SKM-1 (cell line): ENCODE measurements around the gene ZNF773.

Experiments used
- DNase-seq: peaks from one replicate; lab custom pipeline; 2025; ENCODE audit not compliant: unreplicated experiment; lab: John Stamatoyannopoulos, UW

Gene ZNF773

DNA sequence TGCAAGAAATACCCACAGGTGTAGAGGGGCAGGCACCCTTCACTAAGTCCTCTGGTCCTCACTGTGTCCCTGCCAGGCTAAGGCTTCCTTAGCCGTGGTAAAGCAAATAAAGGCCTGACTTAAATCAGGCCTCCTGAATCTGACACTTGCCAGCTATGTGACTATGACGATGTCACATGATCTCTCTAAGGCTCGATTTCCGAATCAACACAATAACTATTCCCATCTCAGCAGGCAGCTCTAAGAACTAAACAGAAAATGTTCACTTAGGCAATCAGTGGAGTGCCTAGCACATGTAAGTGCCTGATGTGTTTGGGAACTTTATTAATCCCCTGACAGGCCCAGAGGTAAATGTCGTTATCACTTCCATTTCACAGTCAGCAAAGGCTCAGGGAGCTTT is 57.9 kb downstream of the ZNF773 start:
- no peak for DNase-seq
